IMR-90 (cell line): ENCODE data around the gene ZNF827. TPM values are rescaled to one million over a fixed set of nuclear protein-coding genes. Genes with fewer than 3 reads are reported as not detected.

Experiments
- ATAC-seq: fragments of 200-7000 bp; cut with Tn5 transposase; 2 replicates; pipeline ENCODE4 v1.9.1; 2020; ENCODE audit warnings: low read depth, mild to moderate bottlenecking, moderate library complexity
- BruUV-seq: library from RNA; stranded (reverse); fragments of 400-500 nt; replicated peaks from 2 replicates; lab custom pipeline; 2021; lab: Mats Ljungman, UMichigan
- CTCF ChIA-PET: fragments of 300-600 bp; formaldehyde crosslinking; extraction: SDS; loops from one replicate; lab custom pipeline; 2021; ENCODE audit warnings: antibody characterized with exemption; lab: Yijun Ruan, JAX
- POLR2A ChIA-PET: fragments of 300-600 bp; sonication (Branson Sonifier 250); formaldehyde crosslinking; loops from one replicate; lab custom pipeline; 2022; ENCODE audit warnings: antibody characterized with exemption; ENCODE audit not compliant: unreplicated experiment; lab: Charles Lee
- DNase-seq: peaks from one replicate; pipeline ENCODE4 v3.0.0; 2013
- H2AFZ ChIP-seq: replicated peaks from 2 replicates; pipeline ENCODE3; 2013; ENCODE audit warnings: low read length, mild to moderate bottlenecking; ENCODE audit not compliant: poor library complexity
- H2AK5ac ChIP-seq: 2 replicates; pipeline ENCODE4 v1.6.1; 2013; ENCODE audit warnings: low read depth, low read length, inconsistent platforms
- H2AK9ac ChIP-seq: replicated peaks from 2 replicates; pipeline ENCODE3; 2013; ENCODE audit warnings: mild to moderate bottlenecking, low read depth, low read length, moderate library complexity; ENCODE audit not compliant: poor library complexity
- H2BK120ac ChIP-seq: 2 replicates; pipeline ENCODE4 v1.6.1; 2013; ENCODE audit warnings: low read depth, low read length, inconsistent platforms
- H2BK15ac ChIP-seq: 3 replicates; pipeline ENCODE4 v1.6.1; 2013; ENCODE audit warnings: low read depth, low read length, inconsistent platforms
- H2BK20ac ChIP-seq: 2 replicates; pipeline ENCODE4 v1.6.1; 2013; ENCODE audit warnings: low read depth, mild to moderate bottlenecking, inconsistent platforms, low read length, moderate library complexity
- H2BK5ac ChIP-seq: 2 replicates; pipeline ENCODE4 v1.6.1; 2013; ENCODE audit warnings: mild to moderate bottlenecking, low read depth, low read length, inconsistent platforms; ENCODE audit not compliant: poor library complexity, severe bottlenecking
- H3K14ac ChIP-seq: replicated peaks from 2 replicates; pipeline ENCODE4 v1.6.1; 2013; ENCODE audit warnings: low read depth, low read length, inconsistent platforms
- H3K18ac ChIP-seq: 2 replicates; pipeline ENCODE4 v1.6.1; 2013; ENCODE audit warnings: low read depth, low read length, control low read depth
- H3K23ac ChIP-seq: 2 replicates; pipeline ENCODE4 v1.6.1; 2013; ENCODE audit warnings: low read depth, low read length, inconsistent platforms
- H3K27ac ChIP-seq: 2 replicates; pipeline ENCODE4 v1.5.1; 2013; ENCODE audit warnings: mild to moderate bottlenecking, control low read depth, low read length; ENCODE audit not compliant: insufficient read depth
- H3K27me3 ChIP-seq: 2 replicates; pipeline ENCODE4 v1.6.1; 2013; ENCODE audit warnings: low read length; ENCODE audit not compliant: control insufficient read depth, insufficient read depth
- H3K36me3 ChIP-seq: 2 replicates; pipeline ENCODE4 v1.6.1; 2013; ENCODE audit warnings: low read length, mixed read lengths; ENCODE audit not compliant: control insufficient read depth, insufficient read depth
- H3K4ac ChIP-seq: 2 replicates; pipeline ENCODE4 v1.6.1; 2013; ENCODE audit warnings: low read depth, low read length, inconsistent platforms
- H3K4me1 ChIP-seq: 2 replicates; pipeline ENCODE4 v1.6.1; 2013; ENCODE audit warnings: low read length, mixed read lengths; ENCODE audit not compliant: control insufficient read depth, insufficient read depth
- H3K4me2 ChIP-seq: 2 replicates; pipeline ENCODE4 v1.6.1; 2013; ENCODE audit warnings: low read depth, mild to moderate bottlenecking, control low read depth, low read length, moderate library complexity
- H3K4me3 ChIP-seq: 2 replicates; pipeline ENCODE4 v1.5.1; 2013; ENCODE audit warnings: low read depth, mild to moderate bottlenecking, control low read depth, low read length, moderate library complexity; ENCODE audit not compliant: insufficient read depth
- H3K56ac ChIP-seq: 2 replicates; pipeline ENCODE4 v1.6.1; 2013; ENCODE audit warnings: low read length, inconsistent platforms; ENCODE audit not compliant: insufficient read depth; ENCODE audit errors: extremely low read depth
- H3K79me1 ChIP-seq, 2 experiments: 2 replicates each; pipeline ENCODE4 v1.6.1; 2013; ENCODE audit warnings: low read length in 2 of 2, inconsistent platforms in 1 of 2, low read depth in 1 of 2
- H3K9ac ChIP-seq: 2 replicates; pipeline ENCODE4 v1.6.1; 2013; ENCODE audit warnings: low read depth, low read length, control low read depth
- H3K9me1 ChIP-seq: 2 replicates; pipeline ENCODE4 v1.6.1; 2013; ENCODE audit warnings: low read length, inconsistent platforms; ENCODE audit not compliant: insufficient read depth
- H3K9me3 ChIP-seq: 2 replicates; pipeline ENCODE4 v1.6.1; 2013; ENCODE audit warnings: low read length; ENCODE audit not compliant: control insufficient read depth, insufficient read depth
- H4K20me1 ChIP-seq: 2 replicates; pipeline ENCODE4 v1.6.1; 2013; ENCODE audit warnings: low read length, inconsistent platforms; ENCODE audit not compliant: insufficient read depth
- H4K5ac ChIP-seq: 2 replicates; pipeline ENCODE4 v1.6.1; 2013; ENCODE audit warnings: mild to moderate bottlenecking, low read depth, low read length, control low read depth
- H4K8ac ChIP-seq, 2 experiments: 2 replicates each; pipeline ENCODE4 v1.6.1; 2013; ENCODE audit warnings: low read depth in 2 of 2, low read length in 2 of 2, control low read depth in 1 of 2, inconsistent platforms in 1 of 2
- H4K91ac ChIP-seq: 2 replicates; pipeline ENCODE4 v1.6.1; 2013; ENCODE audit warnings: low read depth, low read length, inconsistent platforms; ENCODE audit not compliant: insufficient read depth
- CHD1 ChIP-seq: IDR thresholded peaks from 2 replicates; pipeline ENCODE4 v1.6.1; 2012; ENCODE audit warnings: low read depth, low read length, improper control_type of control experiment
- CTCF ChIP-seq: conservative IDR thresholded peaks from 2 replicates; pipeline ENCODE4 v1.5.1; 2012; ENCODE audit warnings: mild to moderate bottlenecking, low read depth, low read length, improper control_type of control experiment
- FOS ChIP-seq: fragments of 150-350 bp; IDR thresholded peaks from 2 replicates; pipeline ENCODE4 v1.6.1; 2016; ENCODE audit warnings: low read depth, low read length
- MAFK ChIP-seq: IDR thresholded peaks from 2 replicates; pipeline ENCODE4 v1.6.1; 2012; ENCODE audit warnings: low read depth, low read length, improper control_type of control experiment
- MAZ ChIP-seq: IDR thresholded peaks from 2 replicates; pipeline ENCODE4 v1.6.1; 2012; ENCODE audit warnings: low read depth, mild to moderate bottlenecking, low read length, improper control_type of control experiment, moderate library complexity, borderline replicate concordance
- RAD21 ChIP-seq: IDR thresholded peaks from 2 replicates; pipeline ENCODE4 v1.6.1; 2012; ENCODE audit warnings: low read length, improper control_type of control experiment
- RCOR1 ChIP-seq: IDR thresholded peaks from 2 replicates; pipeline ENCODE4 v1.6.1; 2012; ENCODE audit warnings: mild to moderate bottlenecking, low read length, improper control_type of control experiment; ENCODE audit not compliant: insufficient replicate concordance
- SMC3 ChIP-seq: fragments of 150-350 bp; IDR thresholded peaks from 2 replicates; pipeline ENCODE4 v1.6.1; 2016; ENCODE audit warnings: low read depth, mild to moderate bottlenecking, antibody characterized with exemption, low read length, moderate library complexity
- WGBS, 2 experiments: methylation state at CpG; one replicate each; pipeline versions ENCODE4 v1.1.5 to v1.1.7; 2013; ENCODE audit warnings: missing lambda C conversion rate in 2 of 2; ENCODE audit not compliant: insufficient read length in 1 of 2; ENCODE audit errors: extremely low coverage in 2 of 2; 5-methylcytosine and 5-hydroxymethylcytosine counted together
- dilution Hi-C: fragments of 300-500 bp; cut with HindIII; formaldehyde crosslinking; loops from one replicate; pipeline ENCODE4 v1.14.3; 2018; ENCODE audit warnings: low sequenced_read_pairs; ENCODE audit not compliant: unreplicated experiment
- in situ Hi-C: fragments of 300-500 bp; cut with MboI; formaldehyde crosslinking; loops from 3 replicates; pipeline ENCODE4 v1.14.3; 2019; ENCODE audit warnings: low sequenced_read_pairs, inconsistent platforms, mixed read lengths
- intact Hi-C: fragments of 100-400 bp; cut with micrococcal nuclease; formaldehyde crosslinking; loops from 2 replicates; pipeline ENCODE4 v1.10.0; 2022
- polyA plus RNA-seq, 3 experiments: library from polyadenylated mRNA; depleted of rRNA; stranded (reverse); fragments of >200 nt; gene quantifications; 2 replicates each; pipeline ENCODE4 v1.2.3, GENCODE V29; 2012; ENCODE audit warnings: low replicate concordance in 1 of 3
- total RNA-seq: library from RNA; depleted of rRNA; stranded (reverse); fragments of >200 nt; gene quantifications from 2 replicates; pipeline ENCODE4 v1.2.3, GENCODE V29; 2012

The ZNF827 gene
- total and polyA plus RNA-seq, 2 of the 4 experiments (the other 2 are of a cell fraction), result 6.6 to 31.7 TPM

GRCh38 chr4:145756244-145756643 is 182.4 kb downstream of the ZNF827 start:
- BruUV-seq, result no TSS peak

More at GRCh38 chr4:145756244-145756643, 182.4 kb downstream of the ZNF827 start:
- intact Hi-C loops, result no loop called here
- Histone ChIP-seq H4K20me1 (no peaks in the 10 kb centered on the region), H3K18ac (no peak overlapping the region), H3K9me3 (no peaks in the 10 kb centered on the region), H3K27me3 (no peaks in the 10 kb centered on the region), H3K4me1 (no peaks in the 10 kb centered on the region), H3K27ac (no peak overlapping the region), H3K9me1 (peaks cover 8% of the 10 kb centered on the region; the same call in 1 of the 2 replicates), H2BK120ac (no peak overlapping the region), H3K4me2 (no peak overlapping the region), H3K56ac (no peak overlapping the region), H3K14ac (no peak overlapping the region), H4K8ac (no peak overlapping the region), H2AK9ac (no peak overlapping the region), H4K91ac (no peak overlapping the region), H3K4me3 (no peak overlapping the region), H2BK15ac (no peak overlapping the region), H3K79me1 (0 out of 4 replicates have a peak, but pooled peaks cover 0 to 4% of the 10 kb centered on the region in 2 experiments), H2AFZ (no peak overlapping the region), H2AK5ac (no peak overlapping the region), H4K5ac (no peak overlapping the region), H2BK5ac (no peak overlapping the region), H2BK20ac (no peak overlapping the region), H3K9ac (no peak overlapping the region), H3K23ac (no peak overlapping the region), H3K36me3 (peaks cover 12% of the 10 kb centered on the region), H3K4ac (no peak overlapping the region)
- WGBS, 2 experiments, result no CpG with 5 or more reads among the region's 1 CpG
- in situ Hi-C loops, result no loop called here
- dilution Hi-C loops, result no loop called here
- ChIA-PET CTCF (no interaction called here), POLR2A (no interaction called here)
- ATAC-seq (no peak), DNase-seq (no peak)
- TF ChIP-seq CTCF (no peak), RAD21 (no peak), MAZ (no peak), MAFK (no peak), CHD1 (no peak), RCOR1 (no peak), FOS (no peak), SMC3 (no peak)
